Liver (tissue), 9 donors: ENCODE results near the gene BICRA. TPM values are rescaled to one million over a fixed set of nuclear protein-coding genes. Genes with fewer than 3 reads are reported as not detected.

Experiments
- DNase-seq: peaks from one replicate; pipeline ENCODE4 v3.0.0-alpha.2; 2017; ENCODE audit warnings: low spot score
- H3K27ac ChIP-seq, 2 donors: one replicate each; pipeline ENCODE4 v1.7.0; 2013; ENCODE audit warnings: inconsistent platforms in 2 of 2, low read length in 2 of 2, control low read depth in 1 of 2, low read depth in 1 of 2, mild to moderate bottlenecking in 1 of 2
- H3K27me3 ChIP-seq, 4 donors: one replicate each; pipeline versions ENCODE4 v1.6.1 to v1.7.0; 2013; ENCODE audit warnings: low read length in 3 of 4, inconsistent platforms in 1 of 4, mild to moderate bottlenecking in 1 of 4, moderate library complexity in 1 of 4; ENCODE audit not compliant: control insufficient read depth in 4 of 4, insufficient read depth in 4 of 4
- H3K36me3 ChIP-seq, 4 donors: one replicate each; pipeline versions ENCODE4 v1.6.1 to v1.7.0; 2013; ENCODE audit warnings: low read length in 3 of 4, mild to moderate bottlenecking in 3 of 4, low read depth in 1 of 4, moderate library complexity in 1 of 4; ENCODE audit not compliant: control insufficient read depth in 4 of 4, insufficient read depth in 3 of 4
- H3K4me1 ChIP-seq, 4 donors: one replicate each; pipeline versions ENCODE4 v1.6.1 to v1.7.0; 2013; ENCODE audit warnings: low read length in 3 of 4, mild to moderate bottlenecking in 3 of 4, moderate library complexity in 1 of 4; ENCODE audit not compliant: control insufficient read depth in 4 of 4, insufficient read depth in 4 of 4
- H3K4me3 ChIP-seq, 3 donors: one replicate each; pipeline versions ENCODE4 v1.6.1 to v1.7.0; 2013; ENCODE audit warnings: low read length in 3 of 3, control low read depth in 1 of 3, low read depth in 1 of 3, mild to moderate bottlenecking in 1 of 3
- H3K9ac ChIP-seq, 2 donors: one replicate each; pipeline ENCODE4 v1.7.0; 2013; ENCODE audit warnings: low read length in 2 of 2, mild to moderate bottlenecking in 2 of 2, moderate library complexity in 2 of 2, control low read depth in 1 of 2, low read depth in 1 of 2
- H3K9me3 ChIP-seq, 4 donors: one replicate each; pipeline versions ENCODE4 v1.6.1 to v1.7.0; 2013; ENCODE audit warnings: low read length in 3 of 4; ENCODE audit not compliant: control insufficient read depth in 4 of 4
- EGR1 ChIP-seq, 2 donors: IDR thresholded peaks; 2 replicates each; pipeline ENCODE4 v1.6.1; 2016 to 2018; ENCODE audit warnings: antibody characterized with exemption in 2 of 2, low read depth in 2 of 2
- FOXA2 ChIP-seq: IDR thresholded peaks from 2 replicates; pipeline ENCODE4 v1.6.1; 2016; ENCODE audit warnings: antibody characterized with exemption
- HNF4G ChIP-seq: IDR thresholded peaks from 2 replicates; pipeline ENCODE4 v1.6.1; 2016; ENCODE audit warnings: antibody characterized with exemption
- JUND ChIP-seq, 2 donors: IDR thresholded peaks; 2 replicates each; pipeline ENCODE4 v1.6.1; 2016; ENCODE audit warnings: antibody characterized with exemption in 2 of 2
- MAX ChIP-seq: IDR thresholded peaks from 2 replicates; pipeline ENCODE4 v1.6.1; 2016; ENCODE audit warnings: antibody characterized with exemption
- REST ChIP-seq: IDR thresholded peaks from 2 replicates; pipeline ENCODE4 v1.6.1; 2016; ENCODE audit warnings: antibody characterized with exemption, mild to moderate bottlenecking
- SP1 ChIP-seq: IDR thresholded peaks from 2 replicates; pipeline ENCODE4 v1.6.1; 2018; ENCODE audit warnings: antibody characterized with exemption, mild to moderate bottlenecking
- TAF1 ChIP-seq: conservative IDR thresholded peaks from 2 replicates; pipeline ENCODE4 v1.6.1; 2016; ENCODE audit warnings: antibody characterized with exemption, mild to moderate bottlenecking
- YY1 ChIP-seq: IDR thresholded peaks from 2 replicates; pipeline ENCODE4 v1.6.1; 2016; ENCODE audit warnings: antibody characterized with exemption, mild to moderate bottlenecking
- WGBS: extraction: QIAGEN DNeasy Blood & Tissue Kit; methylation state at CpG from one replicate; pipeline ENCODE4 v1.1.7; 2013; 5-methylcytosine and 5-hydroxymethylcytosine counted together
- polyA plus RNA-seq, 2 donors: library from polyadenylated mRNA; stranded (reverse) in 1 of 2; unstranded in 1 of 2; fragments of 200-250 nt in 1 of 2; fragments of >200 nt in 1 of 2; fragmentation: Nextera tagmentation in 1 of 2; extraction: Ambion mirVana in 1 of 2; gene quantifications; one replicate each; pipeline versions ENCODE4 v1.2.1 to v1.2.3, GENCODE V29; 2013 to 2015
- total RNA-seq, 2 donors: library from RNA; depleted of rRNA; stranded (reverse); fragments of >200 nt; gene quantifications; one replicate each; pipeline ENCODE4 v1.2.3, GENCODE V29; 2014
- TF ChIP-seq, protein P1 (sequence below): fragments of 150-350 bp; IDR thresholded peaks from 2 replicates; pipeline ENCODE4 v1.5.1; 2017; ENCODE audit warnings: improper control_type of control experiment, low read depth, low read length; ENCODE audit not compliant: missing input control
- donor health status: healthy.
- donor health status: healthy.
- donor health status: healthy.
- donor health status: healthy.
- donor health status: healthy.

The BICRA gene
- total and polyA plus RNA-seq, 4 donors, result 0.63 to 8.9 (median 3.0) TPM

DNA sequence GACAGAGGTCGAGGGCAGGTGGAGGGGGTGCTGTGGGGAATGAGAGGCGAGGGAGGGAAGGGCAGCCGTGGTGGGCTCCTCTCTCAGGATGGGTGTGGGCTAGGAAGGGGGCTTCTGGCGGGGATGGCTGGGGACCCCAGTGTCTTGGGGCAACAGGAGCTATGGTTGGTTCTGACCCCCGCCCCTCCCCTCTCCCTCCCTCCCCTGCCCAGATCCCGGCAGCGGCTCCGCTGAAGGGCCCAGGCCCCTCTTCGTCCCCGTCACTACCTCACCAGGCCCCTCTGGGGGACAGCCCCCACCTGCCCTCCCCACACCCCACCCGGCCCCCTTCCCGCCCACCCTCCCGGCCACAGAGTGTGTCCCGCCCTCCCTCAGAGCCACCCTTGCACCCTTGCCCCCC, 85.0 kb downstream of the BICRA start:
- no peak overlapping the region for H3K4me3 ChIP-seq
- H3K27me3 ChIP-seq, result no peaks in the 10 kb centered on the region
- TF ChIP-seq, protein P1, sequence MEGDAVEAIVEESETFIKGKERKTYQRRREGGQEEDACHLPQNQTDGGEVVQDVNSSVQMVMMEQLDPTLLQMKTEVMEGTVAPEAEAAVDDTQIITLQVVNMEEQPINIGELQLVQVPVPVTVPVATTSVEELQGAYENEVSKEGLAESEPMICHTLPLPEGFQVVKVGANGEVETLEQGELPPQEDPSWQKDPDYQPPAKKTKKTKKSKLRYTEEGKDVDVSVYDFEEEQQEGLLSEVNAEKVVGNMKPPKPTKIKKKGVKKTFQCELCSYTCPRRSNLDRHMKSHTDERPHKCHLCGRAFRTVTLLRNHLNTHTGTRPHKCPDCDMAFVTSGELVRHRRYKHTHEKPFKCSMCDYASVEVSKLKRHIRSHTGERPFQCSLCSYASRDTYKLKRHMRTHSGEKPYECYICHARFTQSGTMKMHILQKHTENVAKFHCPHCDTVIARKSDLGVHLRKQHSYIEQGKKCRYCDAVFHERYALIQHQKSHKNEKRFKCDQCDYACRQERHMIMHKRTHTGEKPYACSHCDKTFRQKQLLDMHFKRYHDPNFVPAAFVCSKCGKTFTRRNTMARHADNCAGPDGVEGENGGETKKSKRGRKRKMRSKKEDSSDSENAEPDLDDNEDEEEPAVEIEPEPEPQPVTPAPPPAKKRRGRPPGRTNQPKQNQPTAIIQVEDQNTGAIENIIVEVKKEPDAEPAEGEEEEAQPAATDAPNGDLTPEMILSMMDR, result no peak
- no peak for TF ChIP-seq SP1
- no peak for TF ChIP-seq TAF1
- TF ChIP-seq FOXA2, result no peak
- no peak for TF ChIP-seq HNF4G
- TF ChIP-seq MAX, result no peak
- TF ChIP-seq EGR1 (IDR thresholded peaks at IDR 0.05; ENCODE audit: low read depth in 2 of 2), result no peak
- no peak for TF ChIP-seq JUND (IDR thresholded peaks at IDR 0.05)
- no peak for DNase-seq
- H3K36me3 ChIP-seq, result peaks cover 2 to 8% (median 6%) of the 10 kb centered on the region in 4 donors
- no peaks in the 10 kb centered on the region for H3K9me3 ChIP-seq
- H3K4me1 ChIP-seq, result peaks cover 0 to 3% (median 0%) of the 10 kb centered on the region in 4 donors
- H3K9ac ChIP-seq, result no peak overlapping the region
- WGBS, result 96% methylated on average over 14 of the region's 14 CpGs
- H3K27ac ChIP-seq, result no peak overlapping the region

DNA sequence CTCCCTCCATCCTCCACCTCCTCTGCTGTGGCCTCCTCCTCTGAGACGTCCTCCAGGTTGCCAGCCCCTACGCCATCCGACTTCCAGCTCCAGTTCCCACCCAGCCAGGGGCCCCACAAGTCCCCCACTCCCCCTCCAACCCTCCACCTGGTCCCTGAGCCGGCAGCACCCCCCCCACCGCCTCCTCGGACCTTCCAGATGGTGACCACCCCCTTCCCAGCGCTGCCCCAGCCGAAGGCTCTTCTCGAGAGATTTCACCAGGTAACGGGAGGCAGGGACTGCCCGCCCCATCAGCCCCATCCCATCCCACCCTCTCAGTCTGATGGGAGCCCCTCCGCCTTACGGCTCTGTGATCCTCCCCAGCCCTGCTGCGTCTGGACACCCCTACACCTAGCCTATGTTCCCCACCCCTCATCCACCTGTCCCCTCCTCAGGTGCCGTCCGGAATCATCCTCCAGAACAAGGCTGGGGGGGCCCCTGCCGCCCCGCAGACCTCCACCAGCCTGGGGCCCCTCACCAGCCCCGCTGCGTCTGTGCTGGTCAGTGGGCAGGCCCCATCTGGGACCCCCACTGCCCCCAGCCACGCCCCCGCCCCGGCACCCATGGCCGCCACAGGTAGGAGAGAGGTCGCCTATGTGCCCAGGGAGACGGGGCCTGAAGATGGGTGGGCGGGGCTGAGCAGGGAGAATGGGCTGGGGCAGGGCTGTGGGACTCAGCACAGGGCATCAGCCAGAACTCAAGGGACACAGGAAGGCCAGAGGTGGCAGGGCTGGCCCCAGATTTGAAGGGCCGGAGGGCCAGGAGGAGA, 85.7 kb downstream of the BICRA start:
- H3K36me3 ChIP-seq, result peaks cover 2 to 16% (median 9%) of the 10 kb centered on the region in 4 donors

More for the DNA sequence above, 85.7 kb downstream of the BICRA start:
- no peak for DNase-seq
- no peak overlapping the region for H3K27ac ChIP-seq
- H3K4me3 ChIP-seq, result no peak overlapping the region
- H3K9ac ChIP-seq, result no peak overlapping the region
- H3K4me1 ChIP-seq, result peaks cover 0 to 3% (median 0%) of the 10 kb centered on the region in 4 donors
- TF ChIP-seq YY1 (no peak), REST (no peak), JUND (IDR thresholded peaks at IDR 0.05) (no peak), SP1 (no peak), EGR1 (IDR thresholded peaks at IDR 0.05; ENCODE audit: low read depth in 2 of 2) (no peak)
- 95% methylated on average over 28 of the region's 28 CpGs for WGBS
- H3K9me3 ChIP-seq, result no peaks in the 10 kb centered on the region
- H3K27me3 ChIP-seq, result no peaks in the 10 kb centered on the region
